ENCODE measurements around the gene RENBP.

DNA sequence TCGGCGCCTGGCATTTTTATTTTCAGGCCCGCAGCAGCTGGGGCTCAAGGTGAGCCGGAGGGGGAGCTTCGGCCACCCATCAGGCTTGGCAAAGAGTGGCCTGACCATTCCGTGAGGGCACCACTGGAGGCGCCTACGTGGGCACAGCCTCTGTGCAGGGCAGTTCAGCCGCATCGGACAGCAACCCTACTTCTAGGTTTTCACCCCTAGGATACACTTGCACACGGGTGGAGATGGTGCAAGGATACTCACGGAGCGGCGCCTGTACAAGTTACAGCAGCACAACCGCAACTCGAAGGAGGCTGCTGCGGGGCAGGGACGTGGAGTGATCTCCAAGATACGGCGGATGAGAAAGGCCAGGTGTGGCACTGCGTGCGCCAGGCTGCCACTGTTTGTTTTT lies 16.3 kb upstream of the RENBP start:
- no peak for TF ChIP-seq CTCF (conservative IDR thresholded peaks at IDR 0.05)
- TF ChIP-seq ZFX (IDR thresholded peaks at IDR 0.05), result no peak
